Thyroid gland (tissue), 4 donors: ENCODE measurements around the gene SPZ1.

Experiments used
- POLR2A ChIP-seq, 2 donors: fragments of 450-650 bp; IDR thresholded peaks; one replicate each; pipeline ENCODE4 v1.6.1; 2017; ENCODE audit warnings: antibody characterized with exemption in 2 of 2, mild to moderate bottlenecking in 2 of 2, moderate library complexity in 1 of 2
- TF ChIP-seq, protein P1 (sequence below), 6 experiments: fragments of 200-600 bp in 3 of 6; fragments of 450-650 bp in 3 of 6; sonication (generic) in 3 of 6; IDR thresholded peaks; one replicate each; pipeline ENCODE4 v1.5.1; 2016 to 2019; ENCODE audit warnings: antibody characterized with exemption in 6 of 6, mild to moderate bottlenecking in 2 of 6, inconsistent platforms in 1 of 6, moderate library complexity in 1 of 6

DNA sequence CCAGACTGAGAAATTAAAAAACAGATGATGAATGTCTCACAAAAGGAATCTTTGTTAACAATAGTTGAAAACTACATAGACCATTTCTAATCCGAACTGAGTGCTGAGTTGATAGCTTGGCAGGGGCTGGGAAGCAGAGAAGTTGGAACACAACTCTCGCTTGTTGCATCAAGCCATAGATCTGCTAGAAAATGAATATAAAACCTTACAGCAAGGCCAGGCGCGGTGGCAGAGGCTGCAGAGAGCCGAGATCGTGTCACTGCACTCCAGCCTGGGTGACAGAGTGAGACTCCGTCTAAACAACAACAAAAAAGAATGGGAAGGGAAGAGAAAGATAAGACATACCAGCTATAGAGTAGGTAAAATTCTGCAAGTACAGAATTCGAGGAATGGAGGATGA, 28.0 kb upstream of the SPZ1 start:
- TF ChIP-seq, protein P1, sequence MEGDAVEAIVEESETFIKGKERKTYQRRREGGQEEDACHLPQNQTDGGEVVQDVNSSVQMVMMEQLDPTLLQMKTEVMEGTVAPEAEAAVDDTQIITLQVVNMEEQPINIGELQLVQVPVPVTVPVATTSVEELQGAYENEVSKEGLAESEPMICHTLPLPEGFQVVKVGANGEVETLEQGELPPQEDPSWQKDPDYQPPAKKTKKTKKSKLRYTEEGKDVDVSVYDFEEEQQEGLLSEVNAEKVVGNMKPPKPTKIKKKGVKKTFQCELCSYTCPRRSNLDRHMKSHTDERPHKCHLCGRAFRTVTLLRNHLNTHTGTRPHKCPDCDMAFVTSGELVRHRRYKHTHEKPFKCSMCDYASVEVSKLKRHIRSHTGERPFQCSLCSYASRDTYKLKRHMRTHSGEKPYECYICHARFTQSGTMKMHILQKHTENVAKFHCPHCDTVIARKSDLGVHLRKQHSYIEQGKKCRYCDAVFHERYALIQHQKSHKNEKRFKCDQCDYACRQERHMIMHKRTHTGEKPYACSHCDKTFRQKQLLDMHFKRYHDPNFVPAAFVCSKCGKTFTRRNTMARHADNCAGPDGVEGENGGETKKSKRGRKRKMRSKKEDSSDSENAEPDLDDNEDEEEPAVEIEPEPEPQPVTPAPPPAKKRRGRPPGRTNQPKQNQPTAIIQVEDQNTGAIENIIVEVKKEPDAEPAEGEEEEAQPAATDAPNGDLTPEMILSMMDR (IDR thresholded peaks at IDR 0.05) = no peak
- no peak for TF ChIP-seq POLR2A (IDR thresholded peaks at IDR 0.05)
